Lower leg skin (tissue), 3 donors: ENCODE results near the gene SCAMP5.

Experiments used
- POLR2A ChIP-seq, 2 donors: fragments of 450-650 bp; IDR thresholded peaks; one replicate each; pipeline ENCODE4 v1.6.1; 2016 to 2017; ENCODE audit warnings: antibody characterized with exemption in 2 of 2, mild to moderate bottlenecking in 1 of 2, moderate library complexity in 1 of 2
- TF ChIP-seq, protein P1 (sequence below), 3 donors: fragments of 450-650 bp; IDR thresholded peaks; one replicate each; pipeline ENCODE4 v1.5.1; 2016; ENCODE audit warnings: antibody characterized with exemption in 3 of 3, mild to moderate bottlenecking in 3 of 3, moderate library complexity in 2 of 3

- TF ChIP-seq POLR2A (IDR thresholded peaks at IDR 0.05): no peak
- TF ChIP-seq, protein P1, sequence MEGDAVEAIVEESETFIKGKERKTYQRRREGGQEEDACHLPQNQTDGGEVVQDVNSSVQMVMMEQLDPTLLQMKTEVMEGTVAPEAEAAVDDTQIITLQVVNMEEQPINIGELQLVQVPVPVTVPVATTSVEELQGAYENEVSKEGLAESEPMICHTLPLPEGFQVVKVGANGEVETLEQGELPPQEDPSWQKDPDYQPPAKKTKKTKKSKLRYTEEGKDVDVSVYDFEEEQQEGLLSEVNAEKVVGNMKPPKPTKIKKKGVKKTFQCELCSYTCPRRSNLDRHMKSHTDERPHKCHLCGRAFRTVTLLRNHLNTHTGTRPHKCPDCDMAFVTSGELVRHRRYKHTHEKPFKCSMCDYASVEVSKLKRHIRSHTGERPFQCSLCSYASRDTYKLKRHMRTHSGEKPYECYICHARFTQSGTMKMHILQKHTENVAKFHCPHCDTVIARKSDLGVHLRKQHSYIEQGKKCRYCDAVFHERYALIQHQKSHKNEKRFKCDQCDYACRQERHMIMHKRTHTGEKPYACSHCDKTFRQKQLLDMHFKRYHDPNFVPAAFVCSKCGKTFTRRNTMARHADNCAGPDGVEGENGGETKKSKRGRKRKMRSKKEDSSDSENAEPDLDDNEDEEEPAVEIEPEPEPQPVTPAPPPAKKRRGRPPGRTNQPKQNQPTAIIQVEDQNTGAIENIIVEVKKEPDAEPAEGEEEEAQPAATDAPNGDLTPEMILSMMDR (IDR thresholded peaks at IDR 0.05): no peak
These were observed 44.4 kb upstream of the SCAMP5 start for GRCh38 chr15:74951006-74951405.
